Omental fat pad (tissue), 4 donors: ENCODE results near the gene ANO3. TPM values are rescaled to one million over a fixed set of nuclear protein-coding genes. Genes with fewer than 3 reads are reported as not detected.

ENCODE experiments used
- ATAC-seq: fragments of 150-250 bp; one replicate; pipeline ENCODE4 v1.9.1; 2016; ENCODE audit warnings: mild to moderate bottlenecking, moderate library complexity; ENCODE audit not compliant: low FRiP score
- DNase-seq: peaks from one replicate; pipeline ENCODE4 v3.0.0-alpha.2; 2019; ENCODE audit warnings: low spot score
- total RNA-seq, 4 donors: library from RNA; depleted of rRNA; stranded (reverse); fragments of >200 nt; gene quantifications; one replicate each; pipeline ENCODE4 v1.1.0, GENCODE V29; 2016
- TF ChIP-seq, protein P1 (sequence below), 3 donors: fragments of 450-650 bp; IDR thresholded peaks; one replicate each; pipeline ENCODE4 v1.5.1; 2016 to 2017; ENCODE audit warnings: antibody characterized with exemption in 3 of 3, mild to moderate bottlenecking in 3 of 3, moderate library complexity in 2 of 3

Gene ANO3
- total RNA-seq, 4 donors from 2014 or later, result 0.56 to 4.1 (median 1.6) TPM

DNA sequence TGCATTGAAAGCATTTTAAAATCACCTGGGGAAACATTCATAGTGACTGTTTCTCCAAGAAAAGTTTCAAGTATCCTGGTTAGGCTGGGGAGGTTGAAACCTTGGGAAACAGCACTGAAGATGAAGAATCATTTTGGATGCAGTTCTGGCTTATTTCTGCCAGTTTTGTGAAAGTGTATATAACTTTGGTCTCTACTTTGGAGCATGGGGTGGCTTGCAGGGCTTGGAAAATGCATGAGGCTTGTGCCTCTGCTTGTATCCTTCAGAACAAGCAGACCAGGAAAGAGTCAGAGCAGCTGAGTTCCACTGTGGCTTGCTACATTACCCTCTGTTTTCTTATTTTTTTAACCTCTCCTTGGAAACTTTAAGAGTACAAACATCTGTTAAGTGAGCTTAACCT, 370.5 kb downstream of the ANO3 start:
- no peak for ATAC-seq
- TF ChIP-seq, protein P1, sequence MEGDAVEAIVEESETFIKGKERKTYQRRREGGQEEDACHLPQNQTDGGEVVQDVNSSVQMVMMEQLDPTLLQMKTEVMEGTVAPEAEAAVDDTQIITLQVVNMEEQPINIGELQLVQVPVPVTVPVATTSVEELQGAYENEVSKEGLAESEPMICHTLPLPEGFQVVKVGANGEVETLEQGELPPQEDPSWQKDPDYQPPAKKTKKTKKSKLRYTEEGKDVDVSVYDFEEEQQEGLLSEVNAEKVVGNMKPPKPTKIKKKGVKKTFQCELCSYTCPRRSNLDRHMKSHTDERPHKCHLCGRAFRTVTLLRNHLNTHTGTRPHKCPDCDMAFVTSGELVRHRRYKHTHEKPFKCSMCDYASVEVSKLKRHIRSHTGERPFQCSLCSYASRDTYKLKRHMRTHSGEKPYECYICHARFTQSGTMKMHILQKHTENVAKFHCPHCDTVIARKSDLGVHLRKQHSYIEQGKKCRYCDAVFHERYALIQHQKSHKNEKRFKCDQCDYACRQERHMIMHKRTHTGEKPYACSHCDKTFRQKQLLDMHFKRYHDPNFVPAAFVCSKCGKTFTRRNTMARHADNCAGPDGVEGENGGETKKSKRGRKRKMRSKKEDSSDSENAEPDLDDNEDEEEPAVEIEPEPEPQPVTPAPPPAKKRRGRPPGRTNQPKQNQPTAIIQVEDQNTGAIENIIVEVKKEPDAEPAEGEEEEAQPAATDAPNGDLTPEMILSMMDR (IDR thresholded peaks at IDR 0.05), result no peak
- no peak for DNase-seq

DNA sequence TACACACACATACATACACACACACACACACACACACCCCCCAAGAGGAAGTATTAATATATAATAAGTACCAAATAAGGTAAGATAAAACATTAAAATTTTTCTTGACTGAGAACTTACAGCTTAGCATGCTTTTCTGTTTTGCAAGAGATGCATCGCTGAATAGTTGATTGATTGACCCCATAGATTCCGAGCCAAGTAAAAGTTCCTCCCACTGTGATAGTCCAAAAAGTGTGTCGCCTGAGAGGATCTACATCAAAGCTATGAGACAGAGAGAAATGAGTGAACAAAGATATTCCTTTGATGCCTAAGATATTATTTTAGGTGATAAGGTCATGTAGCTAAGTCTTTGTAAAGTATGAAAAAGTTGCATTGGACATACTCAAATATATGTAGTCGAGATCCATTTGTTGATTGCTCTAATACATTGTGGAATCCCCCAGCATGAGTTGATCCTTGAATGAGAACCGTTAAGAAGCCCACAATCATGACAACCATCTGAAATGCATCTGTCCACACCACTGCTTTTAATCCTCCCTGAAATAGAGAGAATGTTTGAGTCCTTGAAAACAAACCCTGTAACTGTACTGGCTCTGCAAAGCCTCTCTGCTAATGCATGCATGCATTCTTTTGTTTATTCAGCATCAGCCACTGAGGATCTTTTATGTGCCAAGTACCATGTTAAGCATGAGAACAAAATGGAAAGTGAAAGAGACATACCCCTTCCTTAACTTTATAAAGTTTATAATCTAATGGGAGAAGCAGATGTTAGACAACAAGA, 371.7 kb downstream of the ANO3 start:
- TF ChIP-seq, protein P1 (IDR thresholded peaks at IDR 0.05), result no peak
- DNase-seq (no peak), ATAC-seq (no peak)

DNA sequence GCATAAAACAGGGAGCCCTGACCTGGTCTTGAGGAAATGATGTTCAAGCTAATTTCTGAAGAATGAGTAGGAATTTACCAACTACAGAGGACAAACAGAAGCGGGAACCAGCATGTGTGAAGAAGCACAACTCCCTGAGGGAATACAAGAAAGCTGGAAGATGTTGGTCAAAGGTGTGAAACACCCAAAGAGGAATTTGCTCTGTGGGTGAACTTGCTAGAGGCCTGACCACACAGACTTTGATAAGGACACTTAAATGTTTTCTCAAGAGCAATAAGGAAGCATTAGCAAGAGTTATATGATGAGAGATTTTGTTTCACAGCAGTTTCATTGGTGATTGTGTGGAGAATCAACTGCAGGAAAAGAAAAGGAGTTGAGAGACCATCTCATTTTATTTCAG, 372.3 kb downstream of the ANO3 start:
- TF ChIP-seq, protein P1 (IDR thresholded peaks at IDR 0.05), result no peak

DNA sequence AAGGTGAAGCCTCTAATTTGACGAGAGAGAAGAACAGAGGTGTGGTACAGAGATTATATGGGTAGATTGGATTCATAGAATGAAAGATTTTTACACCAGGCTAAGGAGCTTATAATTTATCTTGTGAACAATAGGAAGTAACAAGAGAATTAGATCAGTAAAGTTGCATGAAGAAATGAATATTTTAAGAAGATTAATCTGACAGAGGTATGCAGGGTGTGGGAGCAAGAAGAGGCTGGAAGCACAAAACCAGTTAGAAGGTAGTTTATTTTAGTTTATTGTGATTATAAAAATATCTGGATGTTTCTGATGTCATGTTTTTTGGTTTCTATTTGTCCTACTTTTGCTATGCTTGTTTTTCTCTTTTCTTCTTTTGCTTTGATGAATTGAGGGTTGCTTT, 374.3 kb downstream of the ANO3 start:
- DNase-seq (no peak), ATAC-seq (no peak)
- TF ChIP-seq, protein P1 (IDR thresholded peaks at IDR 0.05), result no peak

More for the DNA sequence above, 372.3 kb downstream of the ANO3 start:
- ATAC-seq, result no peak
- no peak for DNase-seq

DNA sequence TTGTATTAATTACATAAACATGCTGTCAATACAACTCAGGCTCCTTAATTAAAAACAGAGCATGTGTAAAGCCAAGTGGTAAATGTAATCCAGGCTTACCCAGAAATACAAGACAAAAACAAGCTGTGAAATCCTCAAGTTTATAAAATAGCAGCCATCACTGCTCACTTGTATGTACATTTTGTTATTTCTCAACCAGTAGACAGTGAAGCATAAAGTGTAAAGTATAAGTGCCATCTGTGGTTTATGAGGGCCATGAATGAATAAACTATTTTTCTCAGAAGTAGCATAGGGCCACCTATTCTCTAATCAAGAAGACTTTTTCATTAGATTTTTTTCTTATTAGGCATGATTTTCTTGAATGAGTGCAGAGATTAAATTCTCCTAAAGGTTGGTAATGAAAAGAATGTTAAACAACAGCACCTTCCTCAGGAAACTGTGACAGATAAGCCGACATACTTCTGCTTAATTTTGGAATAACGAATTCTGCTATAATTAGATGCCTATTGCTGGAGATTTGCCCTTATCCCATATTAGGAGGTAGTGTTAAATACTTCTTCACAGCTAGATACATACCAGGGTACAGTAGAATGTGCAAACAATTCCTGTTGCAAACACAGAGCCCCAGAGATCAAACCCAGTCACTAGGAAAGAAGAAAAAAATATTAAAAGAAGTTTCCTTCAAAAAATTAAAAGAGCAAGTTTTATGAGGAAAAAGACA, 377.0 kb downstream of the ANO3 start:
- ATAC-seq (no peak), DNase-seq (no peak)
- TF ChIP-seq, protein P1 (IDR thresholded peaks at IDR 0.05), result no peak

DNA sequence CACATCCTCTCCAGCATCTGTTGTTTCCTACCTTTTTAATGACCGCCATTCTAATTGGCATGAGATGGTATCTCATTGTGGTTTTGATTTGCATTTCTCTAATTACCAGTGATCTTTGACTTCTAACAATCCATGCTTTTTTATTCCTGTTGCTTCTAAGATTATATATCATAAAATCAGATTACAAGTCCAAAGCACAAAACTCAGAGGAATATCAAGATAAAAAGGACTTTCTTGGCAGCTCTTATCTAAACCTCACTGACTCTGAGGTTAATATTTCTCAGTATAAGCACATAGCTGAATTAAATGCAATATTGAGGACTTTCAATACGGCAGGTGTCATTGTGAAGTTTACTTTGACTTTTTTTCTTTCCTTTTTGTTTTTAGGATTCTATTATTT, 378.6 kb downstream of the ANO3 start:
- ATAC-seq (no peak), DNase-seq (no peak)
- TF ChIP-seq, protein P1 (IDR thresholded peaks at IDR 0.05), result no peak
